ENCODE results near the gene ERBB4. TPM values are rescaled to one million over a fixed set of nuclear protein-coding genes. Genes with fewer than 3 reads are reported as not detected.
A peak's percentile ranks its signal among the peaks of the same experiment; 100 is the strongest.

The ERBB4 gene
- total RNA-seq, 1 donor from 2014 or later: 0.05 TPM

GRCh38 chr2:211513446-211513845 is 1025.2 kb downstream of the ERBB4 start:
- no peak for ATAC-seq

GRCh38 chr2:211512806-211513205 is 1025.8 kb downstream of the ERBB4 start:
- no peak for ATAC-seq
- DNase-seq (ENCODE audit: low spot score): no peak

More at GRCh38 chr2:211513446-211513845, 1025.2 kb downstream of the ERBB4 start:
- no peak for DNase-seq (ENCODE audit: low spot score)

- ATAC-seq (no peak), DNase-seq (ENCODE audit: low spot score) (no peak)
Measured at GRCh38 chr2:211503856-211504255, 1034.7 kb downstream of the ERBB4 start.

DNA sequence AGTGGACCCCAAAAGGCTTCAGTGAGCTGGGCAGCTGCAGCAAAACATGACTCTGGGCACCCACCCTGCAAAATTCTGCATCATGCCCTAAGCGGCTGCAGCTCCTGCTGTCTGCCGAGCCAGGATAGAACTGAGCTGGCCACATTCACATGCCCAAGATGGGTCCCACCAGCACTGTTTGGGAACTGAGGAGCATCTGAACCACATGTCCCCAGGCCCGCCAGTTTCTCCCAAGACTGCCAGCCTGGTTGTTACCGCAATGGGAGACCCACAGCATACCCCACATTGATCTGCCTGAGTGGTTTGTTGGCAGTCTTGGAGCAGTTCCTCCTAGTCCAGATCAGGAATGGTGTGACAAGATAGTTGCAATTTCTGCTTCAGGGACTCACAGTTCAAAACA is 1035.4 kb downstream of the ERBB4 start:
- no peak for DNase-seq (ENCODE audit: low spot score)
- no peak for ATAC-seq

- DNase-seq (ENCODE audit: low spot score): no peak
- ATAC-seq: no peak
Measured at GRCh38 chr2:211498551-211499205, 1039.9 kb downstream of the ERBB4 start.

- ATAC-seq (no peak), DNase-seq (ENCODE audit: low spot score) (no peak)
Measured at GRCh38 chr2:211495339-211495738, 1043.3 kb downstream of the ERBB4 start.

GRCh38 chr2:211494536-211494935 is 1044.1 kb downstream of the ERBB4 start:
- DNase-seq (ENCODE audit: low spot score) (no peak), ATAC-seq (no peak)

GRCh38 chr2:211494085-211494484 is 1044.5 kb downstream of the ERBB4 start:
- DNase-seq (ENCODE audit: low spot score) (no peak), ATAC-seq (no peak)

DNA sequence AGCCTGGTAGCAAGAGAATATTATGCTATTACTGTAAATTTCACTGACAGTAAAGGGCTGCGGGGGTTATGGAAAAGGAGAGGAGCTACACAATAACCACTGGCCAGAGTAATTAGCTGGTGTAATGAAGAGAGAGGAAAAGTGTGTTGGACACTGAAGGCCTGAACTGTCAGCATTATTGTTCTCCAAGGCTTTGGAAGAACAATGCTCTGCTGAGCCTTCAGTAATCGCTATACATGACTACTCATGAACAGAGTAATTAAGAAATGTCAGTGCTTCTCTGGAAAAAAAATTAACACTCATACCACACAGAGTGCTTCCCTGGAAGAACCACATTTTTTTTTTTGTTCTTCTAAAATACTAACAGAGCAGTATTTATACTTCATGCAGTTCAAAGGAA is 1050.9 kb downstream of the ERBB4 start:
- ATAC-seq: no peak
- no peak for DNase-seq (ENCODE audit: low spot score)

GRCh38 chr2:211479536-211480150 is 1059.0 kb downstream of the ERBB4 start:
- DNase-seq (ENCODE audit: low spot score): no peak
- ATAC-seq: no peak

GRCh38 chr2:211477537-211478275 is 1060.9 kb downstream of the ERBB4 start:
- ATAC-seq (no peak), DNase-seq (ENCODE audit: low spot score) (no peak)

- ATAC-seq (no peak), DNase-seq (ENCODE audit: low spot score) (no peak)
Measured at GRCh38 chr2:211473116-211473515, 1065.5 kb downstream of the ERBB4 start.

- ATAC-seq (no peak), DNase-seq (ENCODE audit: low spot score) (no peak)
Measured at GRCh38 chr2:211469664-211470059, 1068.9 kb downstream of the ERBB4 start.

DNA sequence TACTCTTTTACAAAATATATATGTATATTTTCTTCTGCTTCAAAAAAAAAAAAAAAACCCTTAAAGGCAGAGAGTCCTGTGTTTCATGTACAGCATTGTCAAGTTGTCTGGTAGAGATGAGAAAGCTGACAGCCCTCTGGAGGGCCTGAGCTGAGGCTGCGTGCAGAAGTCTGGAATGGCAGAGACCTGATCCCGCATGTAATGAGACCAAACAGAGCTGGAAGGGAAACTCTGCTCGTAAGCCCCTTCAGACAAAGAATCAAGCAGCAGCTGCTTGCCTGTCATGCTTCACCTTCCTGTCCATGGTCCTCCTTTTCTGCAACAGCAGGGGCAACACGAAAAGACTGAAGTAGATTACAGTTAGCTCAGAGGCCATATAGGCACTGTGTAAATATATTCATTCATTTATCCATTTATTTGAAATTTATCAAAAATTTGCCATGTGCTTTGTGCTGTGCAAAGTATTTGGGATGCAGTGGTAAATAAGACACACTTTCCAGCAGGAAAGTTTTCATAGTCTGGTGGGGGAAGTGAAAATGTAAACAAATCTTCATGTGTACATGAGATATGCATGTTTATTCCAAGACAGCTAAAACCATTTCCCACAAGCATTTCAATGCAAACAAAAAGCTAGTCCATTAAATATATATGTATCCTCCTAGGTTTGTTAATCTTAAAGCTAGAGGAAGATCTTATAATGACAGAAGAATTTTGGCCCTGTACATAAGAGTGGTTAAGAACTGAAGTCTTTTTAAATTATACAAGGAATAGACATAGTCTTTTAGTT is 1069.5 kb downstream of the ERBB4 start:
- no peak for DNase-seq (ENCODE audit: low spot score)
- ATAC-seq: no peak

DNA sequence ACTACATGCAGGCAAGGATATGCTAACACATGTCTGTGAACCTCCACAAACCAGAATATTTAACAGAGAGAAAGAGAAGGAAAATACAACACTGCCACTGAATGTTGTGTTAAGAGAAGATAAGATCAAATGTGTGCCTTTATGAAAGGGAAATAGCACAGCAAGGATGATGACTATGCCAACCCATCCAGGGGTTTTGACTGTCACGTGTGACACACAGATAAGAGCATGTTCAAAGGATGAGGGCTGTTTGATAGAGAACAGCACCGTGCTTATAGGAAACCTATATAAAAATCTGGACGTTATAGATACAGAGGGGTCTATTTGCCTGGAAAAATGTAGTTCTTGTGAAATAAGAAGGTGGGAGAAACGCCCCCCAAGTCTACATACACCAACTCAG is 1070.4 kb downstream of the ERBB4 start:
- no peak for DNase-seq (ENCODE audit: low spot score)
- ATAC-seq: no peak

- DNase-seq (ENCODE audit: low spot score) (no peak), ATAC-seq (no peak)
Measured at GRCh38 chr2:211463397-211463796, 1075.2 kb downstream of the ERBB4 start.

DNA sequence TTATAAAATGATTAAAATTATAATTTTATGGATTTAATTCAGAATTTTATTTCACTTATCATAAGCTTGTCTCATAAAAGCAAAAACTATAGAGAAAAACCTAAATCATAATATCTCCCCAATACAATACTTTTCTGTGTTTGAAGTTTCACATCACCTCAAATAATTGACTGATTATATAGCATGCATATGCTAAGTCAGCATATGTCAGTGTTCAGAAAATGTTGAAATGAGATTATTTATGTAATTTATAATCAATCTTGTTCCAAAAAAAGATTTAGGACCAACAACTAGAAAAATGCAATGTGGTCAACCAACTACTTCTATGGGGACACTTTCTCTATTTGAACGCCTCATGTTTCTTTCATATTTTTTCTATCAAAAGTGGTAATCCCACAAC is 1079.6 kb downstream of the ERBB4 start:
- DNase-seq (ENCODE audit: low spot score) (no peak), ATAC-seq (no peak)

DNA sequence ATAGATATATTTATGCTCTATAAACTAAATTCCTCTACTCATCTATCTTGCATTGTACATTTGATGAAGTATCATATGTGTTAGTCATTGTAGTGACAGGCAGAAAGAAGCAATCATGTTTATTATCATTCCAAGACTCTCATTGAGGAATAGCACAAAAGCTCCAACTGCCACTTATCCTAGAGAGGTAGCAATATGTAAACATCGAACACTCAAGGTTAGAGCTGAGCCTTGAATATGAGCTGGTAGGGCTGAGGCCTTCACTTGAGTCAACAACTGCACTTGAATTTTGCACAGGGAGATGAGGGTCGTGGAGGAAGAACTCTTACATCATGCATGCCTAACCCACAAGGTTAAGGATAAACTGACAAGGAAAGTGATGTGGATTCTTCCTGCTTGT is 1081.3 kb downstream of the ERBB4 start:
- ATAC-seq (no peak), DNase-seq (ENCODE audit: low spot score) (no peak)

GRCh38 chr2:211455216-211455841 is 1083.3 kb downstream of the ERBB4 start:
- peak; percentile 88 for ATAC-seq
- DNase-seq (ENCODE audit: low spot score): no peak

DNA sequence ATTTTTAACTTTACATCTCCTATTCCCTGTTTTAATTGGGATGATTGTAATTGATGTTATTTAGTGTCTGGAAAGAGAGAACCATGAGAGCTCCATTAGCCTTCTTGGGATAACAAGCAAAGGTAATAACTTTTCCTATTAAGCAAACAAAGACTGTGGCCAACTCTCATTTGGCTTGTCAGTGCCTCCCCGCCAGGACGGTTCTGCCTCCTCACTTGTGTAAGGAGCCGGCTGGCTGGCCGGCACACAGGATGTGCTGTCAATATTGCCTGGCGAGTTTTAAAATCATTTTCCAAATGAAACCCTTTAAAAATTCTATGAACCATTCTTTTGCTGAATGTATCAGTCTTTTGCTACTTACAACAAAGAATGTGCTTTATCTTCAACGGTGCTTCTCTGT is 1083.9 kb downstream of the ERBB4 start:
- ATAC-seq: peak; percentile 39
- DNase-seq (ENCODE audit: low spot score): no peak

GRCh38 chr2:211453311-211453887 is 1085.2 kb downstream of the ERBB4 start:
- no peak for ATAC-seq
- no peak for DNase-seq (ENCODE audit: low spot score)

All from left lobe of liver (tissue), 2 donors.